Metanephros (tissue), 1 donor: ENCODE results near the gene RIT2. TPM values are rescaled to one million over a fixed set of nuclear protein-coding genes. Genes with fewer than 3 reads are reported as not detected.

ENCODE experiments used
- total RNA-seq: library from RNA; depleted of rRNA; stranded (reverse); fragments of >200 nt; gene quantifications from one replicate; pipeline ENCODE4 v1.2.3, GENCODE V29; 2014

RIT2 gene
- 0.35 TPM for total RNA-seq

GRCh38 chr18:43115076-43115921, at the start of gene RIT2:
RIT2 (minus strand) TSS chr18:43115685.

Other genes starting within 250 kb of the RIT2 start
- 1.1 TPM for gene SYT4, start 161.8 kb upstream of the RIT2 start, total RNA-seq